Measurements from ENCODE around the gene SYT1. TPM values are rescaled to one million over a fixed set of nuclear protein-coding genes. Genes with fewer than 3 reads are reported as not detected.

Gene SYT1
- total and polyA plus RNA-seq, 2 experiments from 2014 or later = 48.7 to 51.7 TPM

- TF ChIP-seq, protein P1, sequence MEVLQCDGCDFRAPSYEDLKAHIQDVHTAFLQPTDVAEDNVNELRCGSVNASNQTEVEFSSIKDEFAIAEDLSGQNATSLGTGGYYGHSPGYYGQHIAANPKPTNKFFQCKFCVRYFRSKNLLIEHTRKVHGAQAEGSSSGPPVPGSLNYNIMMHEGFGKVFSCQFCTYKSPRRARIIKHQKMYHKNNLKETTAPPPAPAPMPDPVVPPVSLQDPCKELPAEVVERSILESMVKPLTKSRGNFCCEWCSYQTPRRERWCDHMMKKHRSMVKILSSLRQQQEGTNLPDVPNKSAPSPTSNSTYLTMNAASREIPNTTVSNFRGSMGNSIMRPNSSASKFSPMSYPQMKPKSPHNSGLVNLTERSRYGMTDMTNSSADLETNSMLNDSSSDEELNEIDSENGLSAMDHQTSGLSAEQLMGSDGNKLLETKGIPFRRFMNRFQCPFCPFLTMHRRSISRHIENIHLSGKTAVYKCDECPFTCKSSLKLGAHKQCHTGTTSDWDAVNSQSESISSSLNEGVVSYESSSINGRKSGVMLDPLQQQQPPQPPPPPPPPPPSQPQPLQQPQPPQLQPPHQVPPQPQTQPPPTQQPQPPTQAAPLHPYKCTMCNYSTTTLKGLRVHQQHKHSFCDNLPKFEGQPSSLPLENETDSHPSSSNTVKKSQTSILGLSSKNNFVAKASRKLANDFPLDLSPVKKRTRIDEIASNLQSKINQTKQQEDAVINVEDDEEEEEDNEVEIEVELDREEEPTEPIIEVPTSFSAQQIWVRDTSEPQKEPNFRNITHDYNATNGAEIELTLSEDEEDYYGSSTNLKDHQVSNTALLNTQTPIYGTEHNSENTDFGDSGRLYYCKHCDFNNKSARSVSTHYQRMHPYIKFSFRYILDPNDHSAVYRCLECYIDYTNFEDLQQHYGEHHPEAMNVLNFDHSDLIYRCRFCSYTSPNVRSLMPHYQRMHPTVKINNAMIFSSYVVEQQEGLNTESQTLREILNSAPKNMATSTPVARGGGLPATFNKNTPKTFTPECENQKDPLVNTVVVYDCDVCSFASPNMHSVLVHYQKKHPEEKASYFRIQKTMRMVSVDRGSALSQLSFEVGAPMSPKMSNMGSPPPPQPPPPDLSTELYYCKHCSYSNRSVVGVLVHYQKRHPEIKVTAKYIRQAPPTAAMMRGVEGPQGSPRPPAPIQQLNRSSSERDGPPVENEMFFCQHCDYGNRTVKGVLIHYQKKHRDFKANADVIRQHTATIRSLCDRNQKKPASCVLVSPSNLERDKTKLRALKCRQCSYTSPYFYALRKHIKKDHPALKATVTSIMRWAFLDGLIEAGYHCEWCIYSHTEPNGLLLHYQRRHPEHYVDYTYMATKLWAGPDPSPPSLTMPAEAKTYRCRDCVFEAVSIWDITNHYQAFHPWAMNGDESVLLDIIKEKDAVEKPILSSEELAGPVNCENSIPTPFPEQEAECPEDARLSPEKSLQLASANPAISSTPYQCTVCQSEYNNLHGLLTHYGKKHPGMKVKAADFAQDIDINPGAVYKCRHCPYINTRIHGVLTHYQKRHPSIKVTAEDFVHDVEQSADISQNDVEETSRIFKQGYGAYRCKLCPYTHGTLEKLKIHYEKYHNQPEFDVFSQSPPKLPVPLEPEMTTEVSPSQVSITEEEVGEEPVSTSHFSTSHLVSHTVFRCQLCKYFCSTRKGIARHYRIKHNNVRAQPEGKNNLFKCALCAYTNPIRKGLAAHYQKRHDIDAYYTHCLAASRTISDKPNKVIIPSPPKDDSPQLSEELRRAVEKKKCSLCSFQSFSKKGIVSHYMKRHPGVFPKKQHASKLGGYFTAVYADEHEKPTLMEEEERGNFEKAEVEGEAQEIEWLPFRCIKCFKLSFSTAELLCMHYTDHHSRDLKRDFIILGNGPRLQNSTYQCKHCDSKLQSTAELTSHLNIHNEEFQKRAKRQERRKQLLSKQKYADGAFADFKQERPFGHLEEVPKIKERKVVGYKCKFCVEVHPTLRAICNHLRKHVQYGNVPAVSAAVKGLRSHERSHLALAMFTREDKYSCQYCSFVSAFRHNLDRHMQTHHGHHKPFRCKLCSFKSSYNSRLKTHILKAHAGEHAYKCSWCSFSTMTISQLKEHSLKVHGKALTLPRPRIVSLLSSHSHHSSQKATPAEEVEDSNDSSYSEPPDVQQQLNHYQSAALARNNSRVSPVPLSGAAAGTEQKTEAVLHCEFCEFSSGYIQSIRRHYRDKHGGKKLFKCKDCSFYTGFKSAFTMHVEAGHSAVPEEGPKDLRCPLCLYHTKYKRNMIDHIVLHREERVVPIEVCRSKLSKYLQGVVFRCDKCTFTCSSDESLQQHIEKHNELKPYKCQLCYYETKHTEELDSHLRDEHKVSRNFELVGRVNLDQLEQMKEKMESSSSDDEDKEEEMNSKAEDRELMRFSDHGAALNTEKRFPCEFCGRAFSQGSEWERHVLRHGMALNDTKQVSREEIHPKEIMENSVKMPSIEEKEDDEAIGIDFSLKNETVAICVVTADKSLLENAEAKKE (CRISPR knock-in tag; IDR thresholded peaks at IDR 0.05) = no peak
Measured at GRCh38 chr12:78917513-78917912, 52.9 kb downstream of the SYT1 start (continued).

DNA sequence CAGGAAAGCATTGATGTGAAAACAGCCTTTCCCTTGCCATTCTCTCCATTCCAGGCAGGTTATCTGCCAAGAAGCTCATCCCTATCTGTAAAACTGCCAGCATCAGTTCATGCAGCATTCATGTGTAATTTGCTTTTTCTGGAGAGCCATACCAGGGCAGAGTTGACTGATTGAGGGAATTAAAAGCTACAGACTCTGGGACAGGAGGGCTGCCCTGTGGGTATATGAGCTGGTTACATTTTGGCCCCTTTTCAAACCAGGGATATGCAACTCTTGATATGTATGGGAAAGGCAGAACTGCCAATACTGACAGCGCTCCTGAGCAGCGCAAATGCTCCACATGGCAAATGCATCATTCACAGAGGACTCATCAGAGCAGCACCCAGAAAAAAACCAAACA, 53.7 kb downstream of the SYT1 start:
- Mint-ChIP-seq H3K4me1 (peaks cover 39% of the 10 kb centered on the region), H3K36me3 (ENCODE audit: low read depth) (no peaks in the 10 kb centered on the region), H3K27me3 (ENCODE audit: insufficient read depth, low read depth, poor library complexity) (no peaks in the 10 kb centered on the region), H3K27ac (no peak overlapping the region), H3K9me3 (no peaks in the 10 kb centered on the region), H3K4me3 (no peak overlapping the region)
- Histone ChIP-seq H3K27me3 (ENCODE audit: insufficient read depth) (no peaks in the 10 kb centered on the region), H3K9me2 (ENCODE audit: insufficient read depth) (no peaks in the 10 kb centered on the region), H3K4me1 (ENCODE audit: insufficient read depth) (peaks cover 40% of the 10 kb centered on the region), H4K20me1 (replicated peaks; ENCODE audit: insufficient read depth) (no peaks in the 10 kb centered on the region; the same call in 1 of the 2 replicates), H3K4me3 (no peak overlapping the region), H3K4me2 (no peak overlapping the region), H3K36me3 (ENCODE audit: insufficient read depth) (no peaks in the 10 kb centered on the region), H3K79me2 (replicated peaks; ENCODE audit: insufficient read depth) (peaks cover 10% of the 10 kb centered on the region; the same call in 1 of the 2 replicates), H3F3A (replicated peaks; ENCODE audit: low read depth) (no peaks in the 10 kb centered on the region), H2AFZ (no peak overlapping the region), H3K27ac (ENCODE audit: low read depth) (no peak overlapping the region)
- ATAC-seq (peak; percentile 18; the same call in 2 of the 3 replicates), DNase-seq (ENCODE audit: low spot score) (no peak)
- TF ChIP-seq ZNF114 (CRISPR knock-in tag; IDR thresholded peaks at IDR 0.05) (no peak), EZH2phosphoT487 (IDR thresholded peaks at IDR 0.05; ENCODE audit: unreplicated experiment) (no peak), CREB1 (CRISPR knock-in tag; IDR thresholded peaks at IDR 0.05; ENCODE audit: low read depth) (no peak), JUNB (IDR thresholded peaks at IDR 0.05; ENCODE audit: unreplicated experiment) (no peak), STAT1 (IDR thresholded peaks at IDR 0.05; ENCODE audit: unreplicated experiment) (no peak)
- TF ChIP-seq, protein P1 (CRISPR knock-in tag; IDR thresholded peaks at IDR 0.05) = no peak
